Right lobe of liver (tissue), 6 donors: Measurements from ENCODE around the gene PIANP. TPM values are rescaled to one million over a fixed set of nuclear protein-coding genes. Genes with fewer than 3 reads are reported as not detected.

Source experiments
- ATAC-seq, 4 donors: fragments of 200-7000 bp; cut with Tn5 transposase; one replicate each; pipeline ENCODE4 v1.9.1; 2020; ENCODE audit warnings: mild to moderate bottlenecking in 4 of 4, moderate library complexity in 4 of 4
- DNase-seq, 3 donors: peaks; one replicate each; pipeline ENCODE4 v3.0.0-alpha.2; 2020
- H3K27ac ChIP-seq, 3 donors: fragments of 200-600 bp; one replicate each; pipeline ENCODE4 v1.8.0; 2022
- H3K27me3 ChIP-seq, 2 donors: fragments of 200-600 bp; one replicate each; pipeline ENCODE4 v1.8.0; 2022
- H3K36me3 ChIP-seq, 4 donors: fragments of 200-600 bp; sonication (generic) in 1 of 4; one replicate each; pipeline versions ENCODE4 v1.5.1 to v1.8.0; 2017 to 2022; ENCODE audit warnings: control low read depth in 1 of 4
- H3K4me1 ChIP-seq, 4 donors: fragments of 200-600 bp; sonication (generic) in 1 of 4; one replicate each; pipeline versions ENCODE4 v1.5.1 to v1.8.0; 2017 to 2022; ENCODE audit warnings: control low read depth in 1 of 4
- H3K4me3 ChIP-seq, 3 donors: fragments of 200-600 bp; one replicate each; pipeline ENCODE4 v1.8.0; 2022
- H3K9me3 ChIP-seq, 4 donors: fragments of 200-600 bp; sonication (generic) in 1 of 4; one replicate each; pipeline versions ENCODE4 v1.5.1 to v1.8.0; 2017 to 2022; ENCODE audit warnings: control low read depth in 1 of 4
- CTCF ChIP-seq, 4 donors: fragments of 200-600 bp in 3 of 4; fragments of 450-650 bp in 1 of 4; IDR thresholded peaks; one replicate each; pipeline versions ENCODE4 v1.5.1 to v1.8.0; 2016 to 2022; ENCODE audit warnings: antibody characterized with exemption in 4 of 4, mild to moderate bottlenecking in 2 of 4
- POLR2A ChIP-seq: fragments of 450-650 bp; IDR thresholded peaks from one replicate; pipeline ENCODE4 v1.6.1; 2017; ENCODE audit warnings: antibody characterized with exemption, mild to moderate bottlenecking
- WGBS: methylation state at CpG from one replicate; pipeline ENCODE4 v1.1.6; 2018; ENCODE audit warnings: low coverage, low lambda C conversion rate; ENCODE audit not compliant: insufficient coverage; ENCODE audit errors: missing lambda C conversion rate; 5-methylcytosine and 5-hydroxymethylcytosine counted together
- intact Hi-C, 2 donors: fragments of 100-400 bp; cut with DNase I; formaldehyde crosslinking; loops; one replicate each; pipeline versions ENCODE4 v1.11.2 to v1.14.1; 2022
- total RNA-seq, 6 experiments: library from RNA; depleted of rRNA in 2 of 6; stranded (reverse); fragments of >200 nt in 2 of 6; fragmentation: NEBNext Ultra II Directional in 3 of 6; extraction: Animal tissue kit (Norgen Biotek cat#: 25700) in 3 of 6; gene quantifications; one replicate each; pipeline versions ENCODE4 v1.1.0 to v1.2.4, GENCODE V29; 2016 to 2023
- donor health status: DM: no; HTN: yes; CAD: no.
- donor health status: DM: no; HTN: no; CAD: no.
- donor health status: DM: no; HTN: no; CAD: no.
- donor health status: DM: no; HTN: yes; CAD: no.
- donor health status: DM: no; HTN: yes; CAD: no.

The PIANP gene
- total RNA-seq, 6 experiments from 2014 or later = not detected

DNA sequence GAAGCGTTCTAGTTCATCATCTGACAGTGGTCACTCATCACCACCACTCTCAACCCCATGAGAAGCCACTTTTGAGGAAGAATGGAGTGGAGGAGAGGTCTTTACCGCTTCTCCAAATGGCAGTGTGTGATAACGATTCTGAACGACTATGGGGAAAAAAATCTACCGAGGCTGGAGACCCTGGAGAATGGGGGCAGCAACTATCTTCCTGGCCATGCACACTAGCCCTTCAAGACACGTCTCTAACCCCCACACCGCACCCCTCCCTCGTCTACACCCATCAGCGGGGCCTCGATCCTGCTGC is 38.1 kb downstream of the PIANP start:
- intact Hi-C loops = loop anchor here in 1 of 2 donors (10.0 kb wide), 1 partner anchor 62 kb away; the partner anchor contains the start of gene COPS7A
- TF ChIP-seq CTCF (IDR thresholded peaks at IDR 0.05) (no peak), POLR2A (no peak)
- H3K27ac ChIP-seq = peak overlapping the region; percentile 14 to 41 (median 29)
- WGBS = 1% methylated on average over 10 of the region's 10 CpGs
- peaks cover 0 to 8% (median 4%) of the 10 kb centered on the region in 4 donors for H3K4me1 ChIP-seq
- H3K9me3 ChIP-seq = no peaks in the 10 kb centered on the region
- ATAC-seq (peak in 1 of 4 donors; percentile 35), DNase-seq (no peak)
- peak overlapping the region; percentile 55 to 71 (median 66) for H3K4me3 ChIP-seq
- H3K36me3 ChIP-seq = peaks cover 0 to 12% (median 2%) of the 10 kb centered on the region in 4 donors
- H3K27me3 ChIP-seq = no peaks in the 10 kb centered on the region

DNA sequence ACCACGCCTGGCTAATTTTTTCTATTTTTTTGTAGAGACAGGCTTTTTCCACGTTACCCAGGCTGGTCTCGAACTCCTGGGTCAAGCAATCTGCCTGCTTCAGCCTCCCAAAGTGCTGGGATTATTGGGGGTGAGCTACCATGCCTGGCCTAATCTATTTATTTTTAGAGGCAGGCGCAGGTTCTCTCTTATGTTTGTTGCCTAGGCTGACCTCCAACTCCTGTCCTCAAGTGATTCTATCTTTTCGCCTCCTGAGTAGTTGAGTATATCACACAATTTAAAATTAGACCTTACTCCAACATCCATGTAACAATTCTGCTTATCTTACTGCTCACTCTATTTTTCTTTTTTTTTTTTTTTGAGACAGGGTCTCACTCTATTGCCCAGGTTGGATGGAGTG is 46.6 kb downstream of the PIANP start:
- no peak for TF ChIP-seq POLR2A
- TF ChIP-seq CTCF (IDR thresholded peaks at IDR 0.05) = no peak
- Histone ChIP-seq H3K4me3 (no peak overlapping the region), H3K27ac (no peak overlapping the region), H3K36me3 (peaks cover 0 to 36% (median 10%) of the 10 kb centered on the region in 4 donors), H3K4me1 (peaks cover 0 to 10% (median 5%) of the 10 kb centered on the region in 4 donors), H3K27me3 (no peaks in the 10 kb centered on the region), H3K9me3 (no peaks in the 10 kb centered on the region)
- intact Hi-C loops = loop anchor here in 1 of 2 donors (10.0 kb wide), 1 partner anchor 71 kb away; the partner anchor contains the start of gene COPS7A
- 89% methylated on average over 5 of the region's 5 CpGs for WGBS
- ATAC-seq (no peak), DNase-seq (no peak)

DNA sequence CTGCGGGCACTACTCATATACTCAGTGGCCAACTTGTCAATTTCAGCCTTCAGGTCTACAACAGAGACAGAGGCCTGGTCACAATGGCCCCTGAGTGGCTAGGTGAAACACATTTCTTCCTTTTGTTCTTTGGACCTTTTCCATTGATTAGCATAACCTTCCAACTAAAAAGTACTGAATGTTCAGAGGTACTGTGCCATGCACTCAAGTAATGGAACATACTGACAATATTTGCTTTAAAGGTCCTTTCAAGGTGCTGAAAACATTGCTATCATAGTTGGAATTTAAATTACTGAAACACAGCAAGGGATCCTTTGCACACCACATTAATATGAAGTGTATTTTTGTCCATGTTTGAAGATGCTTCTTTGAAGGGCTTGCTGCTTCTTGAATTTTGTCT is 47.3 kb downstream of the PIANP start:
- no peak overlapping the region for H3K4me3 ChIP-seq
- DNase-seq (no peak), ATAC-seq (no peak)
- no peak for TF ChIP-seq POLR2A
- TF ChIP-seq CTCF (IDR thresholded peaks at IDR 0.05) = no peak
- WGBS = no CpG with 5 or more reads among the region's 1 CpG
- H3K4me1 ChIP-seq = peaks cover 0 to 10% (median 5%) of the 10 kb centered on the region in 4 donors
- H3K27ac ChIP-seq = no peak overlapping the region
- intact Hi-C loops = loop anchor here in 1 of 2 donors (10.0 kb wide), 1 partner anchor 71 kb away; the partner anchor contains the start of gene COPS7A
- H3K27me3 ChIP-seq = no peaks in the 10 kb centered on the region
- H3K9me3 ChIP-seq = no peaks in the 10 kb centered on the region
- H3K36me3 ChIP-seq = peaks cover 0 to 36% (median 10%) of the 10 kb centered on the region in 4 donors

DNA sequence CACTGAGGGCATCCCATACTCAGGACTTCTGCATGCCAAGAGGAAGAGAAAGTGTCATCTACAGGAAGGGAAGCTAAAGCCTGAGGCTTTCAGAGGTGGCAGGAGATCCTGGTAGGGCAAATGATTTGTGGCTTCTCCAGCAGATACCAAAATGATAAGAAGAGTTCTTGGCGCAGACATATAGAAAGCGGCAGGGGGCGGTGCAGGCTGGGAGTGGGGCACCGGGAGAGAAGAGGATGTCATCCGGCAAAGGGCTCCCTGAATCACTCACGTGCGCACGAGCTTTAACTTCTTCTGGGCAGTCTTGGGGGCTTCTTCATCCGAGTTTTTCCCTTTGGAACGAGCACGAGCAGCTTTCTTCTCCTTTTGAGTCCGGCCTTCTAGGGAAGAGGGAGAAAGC is 48.2 kb downstream of the PIANP start:
- Histone ChIP-seq H3K36me3 (peaks cover 0 to 36% (median 10%) of the 10 kb centered on the region in 4 donors), H3K27ac (no peak overlapping the region), H3K4me3 (no peak overlapping the region), H3K4me1 (peaks cover 0 to 10% (median 5%) of the 10 kb centered on the region in 4 donors), H3K9me3 (no peaks in the 10 kb centered on the region), H3K27me3 (no peaks in the 10 kb centered on the region)
- TF ChIP-seq POLR2A (no peak), CTCF (IDR thresholded peaks at IDR 0.05) (no peak)
- intact Hi-C loops = loop anchor here in 1 of 2 donors (10.0 kb wide), 1 partner anchor 72 kb away; the partner anchor contains the start of gene COPS7A
- ATAC-seq = no peak
- DNase-seq = no peak
- 97% methylated on average over 10 of the region's 12 CpGs for WGBS
